SK-N-SH (cell line): ENCODE results near the gene VPS35L. TPM values are rescaled to one million over a fixed set of nuclear protein-coding genes. Genes with fewer than 3 reads are reported as not detected.

ENCODE experiments used
- CTCF ChIA-PET: fragments of 300-600, 350-600 bp; formaldehyde crosslinking; extraction: SDS; loops from one replicate; lab custom pipeline; 2021; lab: Yijun Ruan, JAX
- POLR2A ChIA-PET: fragments of 350-600 bp; sonication (Branson Sonifier 250); formaldehyde crosslinking; extraction: SDS; loops from one replicate; lab custom pipeline; 2020; ENCODE audit warnings: antibody characterized with exemption, inconsistent platforms; lab: Yijun Ruan, JAX
- DNase-seq: peaks from one replicate; pipeline ENCODE4 v3.0.0; 2012
- H2AFZ ChIP-seq: fragments of 200-600 bp; sonication (generic); 2 replicates; pipeline ENCODE4 v1.8.1; 2016; ENCODE audit warnings: antibody characterized with exemption, mild to moderate bottlenecking, low read depth
- H3F3A ChIP-seq: fragments of 200-600 bp; sonication (generic); replicated peaks from 2 replicates; pipeline ENCODE3; 2016; ENCODE audit warnings: antibody characterized with exemption, mild to moderate bottlenecking; ENCODE audit not compliant: insufficient read depth
- H3K27ac ChIP-seq, 2 experiments: fragments of 200-500 bp in 1 of 2; fragments of 200-600 bp in 1 of 2; sonication (Bioruptor generic) in 1 of 2; sonication (generic), shearing (Covaris generic) in 1 of 2; 2 replicates each; pipeline versions ENCODE4 v1.5.1 to v1.6.1; 2014 to 2016; ENCODE audit warnings: low read depth in 2 of 2, inconsistent platforms in 1 of 2, low read length in 1 of 2, mild to moderate bottlenecking in 1 of 2, mixed read lengths in 1 of 2
- H3K27me3 ChIP-seq: fragments of 200-600 bp; sonication (generic), shearing (Covaris generic); 2 replicates; pipeline ENCODE4 v1.6.1; 2016; ENCODE audit warnings: mixed run types; ENCODE audit not compliant: insufficient read depth
- H3K36me3 ChIP-seq, 2 experiments: fragments of 200-500 bp in 1 of 2; fragments of 200-600 bp in 1 of 2; sonication (Bioruptor generic) in 1 of 2; sonication (generic) in 1 of 2; replicated peaks in 1 of 2; 2 replicates each; pipeline versions ENCODE3 to v1.5.1; 2014 to 2016; ENCODE audit warnings: low read length in 1 of 2, mild to moderate bottlenecking in 1 of 2; ENCODE audit not compliant: insufficient read depth in 2 of 2, control insufficient read depth in 1 of 2
- H3K4me1 ChIP-seq, 2 experiments: fragments of 200-500 bp in 1 of 2; fragments of 200-600 bp in 1 of 2; sonication (Bioruptor generic) in 1 of 2; sonication (generic), shearing (Covaris generic) in 1 of 2; 2 replicates each; pipeline versions ENCODE4 v1.5.1 to v1.6.1; 2014 to 2016; ENCODE audit warnings: low read depth in 1 of 2, low read length in 1 of 2, mixed run types in 1 of 2; ENCODE audit not compliant: insufficient read depth in 2 of 2, control insufficient read depth in 1 of 2
- H3K4me2 ChIP-seq: fragments of 200-600 bp; sonication (generic), shearing (Covaris generic); 2 replicates; pipeline ENCODE4 v1.6.1; 2017; ENCODE audit warnings: mixed run types
- H3K4me3 ChIP-seq, 2 experiments: fragments of 200-500 bp in 1 of 2; fragments of 200-600 bp in 1 of 2; sonication (Bioruptor generic) in 1 of 2; sonication (generic), shearing (Covaris generic) in 1 of 2; 2 replicates each; pipeline versions ENCODE4 v1.5.1 to v1.8.1; 2014 to 2016; ENCODE audit warnings: low read depth in 2 of 2, inconsistent platforms in 1 of 2, low read length in 1 of 2, mild to moderate bottlenecking in 1 of 2, mixed read lengths in 1 of 2, moderate library complexity in 1 of 2
- H3K79me2 ChIP-seq: fragments of 200-600 bp; sonication (generic); 2 replicates; pipeline ENCODE4 v1.8.1; 2017; ENCODE audit warnings: mild to moderate bottlenecking; ENCODE audit not compliant: insufficient read depth
- H3K9ac ChIP-seq: fragments of 200-600 bp; sonication (generic); 2 replicates; pipeline ENCODE4 v1.6.1; 2017; ENCODE audit warnings: mixed run types
- H3K9me2 ChIP-seq: fragments of 200-600 bp; sonication (generic); 2 replicates; pipeline ENCODE4 v1.6.1; 2017; ENCODE audit warnings: mixed run types
- H3K9me3 ChIP-seq: fragments of 200-600 bp; sonication (generic); 2 replicates; pipeline ENCODE4 v1.6.1; 2017; ENCODE audit warnings: mixed run types, mild to moderate bottlenecking, moderate library complexity
- H4K20me1 ChIP-seq: fragments of 200-600 bp; sonication (generic); 2 replicates; pipeline ENCODE4 v1.6.1; 2017; ENCODE audit warnings: mild to moderate bottlenecking, mixed run types; ENCODE audit not compliant: insufficient read depth
- EP300 ChIP-seq, 2 experiments: IDR thresholded peaks; 2 replicates each; pipeline versions ENCODE4 v1.4.0 to v1.6.1; 2012; ENCODE audit warnings: borderline replicate concordance in 1 of 2, low read depth in 1 of 2, low read length in 1 of 2
- EZH2phosphoT487 ChIP-seq: fragments of 200-600 bp; sonication (generic); IDR thresholded peaks from 2 replicates; pipeline ENCODE4 v1.6.1; 2017; ENCODE audit warnings: low read depth, mixed run types, mild to moderate bottlenecking, antibody characterized with exemption, moderate library complexity, borderline replicate concordance
- FOXM1 ChIP-seq: IDR thresholded peaks from 2 replicates; pipeline ENCODE4 v1.4.0; 2012; ENCODE audit warnings: low read depth, mild to moderate bottlenecking
- MAX ChIP-seq: IDR thresholded peaks from 2 replicates; pipeline ENCODE4 v1.4.0; 2012; ENCODE audit warnings: low read depth
- NFIC ChIP-seq: IDR thresholded peaks from 2 replicates; pipeline ENCODE4 v1.4.0; 2012; ENCODE audit warnings: borderline replicate concordance
- RFX5 ChIP-seq: IDR thresholded peaks from 2 replicates; pipeline ENCODE4 v1.6.1; 2012; ENCODE audit warnings: mild to moderate bottlenecking, improper control_type of control experiment, low read length
- RXRA ChIP-seq: IDR thresholded peaks from 2 replicates; pipeline ENCODE4 v1.4.0; 2012; ENCODE audit warnings: low read depth, mild to moderate bottlenecking, borderline replicate concordance
- YY1 ChIP-seq: IDR thresholded peaks from 2 replicates; pipeline ENCODE4 v1.4.0; 2012; ENCODE audit warnings: low read depth, mild to moderate bottlenecking
- ZBTB33 ChIP-seq: IDR thresholded peaks from 2 replicates; pipeline ENCODE4 v1.4.0; 2012; ENCODE audit warnings: low read depth, borderline replicate concordance
- WGBS: methylation state at CpG from one replicate; pipeline ENCODE4 v1.1.6; 2017; ENCODE audit warnings: low lambda C conversion rate; 5-methylcytosine and 5-hydroxymethylcytosine counted together
- polyA plus RNA-seq, 3 experiments: library from polyadenylated mRNA; depleted of rRNA; stranded (reverse); fragments of >200 nt; gene quantifications; 2 replicates each; pipeline ENCODE4 v1.2.3, GENCODE V29; 2012

The VPS35L gene
- polyA plus RNA-seq, 1 of the 3 experiments (the other 2 are of a cell fraction), result 35.3 TPM

- Histone ChIP-seq H3K36me3 (peaks cover 18 to 31% of the 10 kb centered on the region in 2 experiments), H3K9me2 (no peaks in the 10 kb centered on the region), H3K4me3 (no peak overlapping the region), H3K4me2 (no peak overlapping the region), H3K9ac (no peak overlapping the region), H4K20me1 (peaks cover 8% of the 10 kb centered on the region), H2AFZ (no peak overlapping the region), H3K79me2 (peaks cover 8% of the 10 kb centered on the region; the same call in 1 of the 2 replicates), H3K4me1 (peaks cover 5 to 16% of the 10 kb centered on the region in 2 experiments; a peak in 3 of 4 replicates), H3K27me3 (no peaks in the 10 kb centered on the region), H3K9me3 (no peaks in the 10 kb centered on the region), H3K27ac (no peak overlapping the region; a peak in 1 of 4 replicates), H3F3A (peaks cover 5% of the 10 kb centered on the region)
- no peak for DNase-seq
- 100% methylated on average over 8 of the region's 8 CpGs for WGBS
- ChIA-PET CTCF (no interaction called here), POLR2A (no interaction called here)
- TF ChIP-seq EP300 (IDR thresholded peaks at IDR 0.05; ENCODE audit: borderline replicate concordance in 1 of 2, low read depth in 1 of 2, low read length in 1 of 2) (no peak), RXRA (no peak), EZH2phosphoT487 (no peak), MAX (no peak), FOXM1 (no peak), YY1 (no peak), ZBTB33 (no peak), RFX5 (no peak)
Observed at GRCh38 chr16:19694989-19695388, 139.5 kb downstream of the VPS35L start.

- Histone ChIP-seq H3K9ac (no peak overlapping the region), H3K4me1 (peaks cover 16% of the 10 kb centered on the region in 2 experiments), H3K9me3 (no peaks in the 10 kb centered on the region), H3K4me2 (no peak overlapping the region), H3F3A (peaks cover 18% of the 10 kb centered on the region), H3K9me2 (no peaks in the 10 kb centered on the region), H4K20me1 (peaks cover 19% of the 10 kb centered on the region), H3K4me3 (no peak overlapping the region), H3K27me3 (no peaks in the 10 kb centered on the region), H3K79me2 (peaks cover 8% of the 10 kb centered on the region; the same call in 1 of the 2 replicates), H2AFZ (no peak overlapping the region), H3K36me3 (peaks cover 17 to 26% of the 10 kb centered on the region in 2 experiments), H3K27ac (peak overlapping the region; percentile 56 to 62)
- WGBS, result 59% methylated on average over 10 of the region's 10 CpGs
- DNase-seq, result no peak
- CTCF ChIA-PET, result interaction anchor here (0.7 to 1.3 kb wide), 2 partner anchors 188 to 190 kb away, joined by 3 read pairs; partner anchors contain the start of gene GPRC5B
- POLR2A ChIA-PET, result interaction anchor here (0.6 to 1.0 kb wide), 2 partner anchors 22 to 155 kb away, joined by 3 read pairs; partner anchors contain the start of genes IQCK and KNOP1
- TF ChIP-seq EZH2phosphoT487, result no peak
- TF ChIP-seq NFIC, result peak; percentile 57; the same call in 1 of the 2 replicates
Observed at GRCh38 chr16:19696328-19696727, 140.8 kb downstream of the VPS35L start.
